GDM1 (cell line): Measurements from ENCODE around the gene UIMC1.

Experiments used
- DNase-seq: peaks from one replicate; lab custom pipeline; 2025; lab: John Stamatoyannopoulos, UW

UIMC1 gene

DNA sequence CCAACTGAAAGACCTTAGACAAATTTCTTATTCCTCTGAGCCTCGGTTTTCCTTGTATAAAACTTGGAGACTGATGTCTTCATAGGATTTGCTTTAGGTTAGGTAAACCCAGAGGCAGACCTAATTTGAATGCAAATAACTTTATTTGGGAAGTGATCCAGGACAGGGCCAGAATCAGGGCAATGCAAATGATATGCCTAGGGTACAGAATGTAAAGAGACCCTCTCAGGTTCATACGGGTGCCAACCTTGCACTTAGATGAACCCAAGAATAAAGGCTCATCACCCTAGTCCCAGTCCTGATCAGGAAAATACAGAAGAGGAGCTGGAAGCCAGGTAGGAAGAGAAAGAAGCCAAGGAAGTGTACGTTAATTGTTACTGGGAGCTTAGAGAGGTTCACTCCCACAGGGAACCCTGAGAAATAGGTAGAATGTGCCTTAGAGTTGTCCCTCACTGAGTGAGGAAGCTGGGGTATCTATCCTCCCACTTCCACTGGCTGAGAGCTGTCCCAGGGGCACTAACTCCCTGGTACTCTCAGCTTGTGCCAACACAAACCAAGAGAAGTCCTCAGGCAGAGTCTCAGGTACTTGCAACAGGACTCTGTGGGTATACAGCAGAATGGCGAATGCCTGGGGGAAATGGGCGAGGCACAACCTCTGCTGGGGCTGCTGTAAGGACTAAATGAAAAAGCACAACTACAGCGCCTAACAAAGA is 104.3 kb downstream of the UIMC1 start:
- no peak for DNase-seq

DNA sequence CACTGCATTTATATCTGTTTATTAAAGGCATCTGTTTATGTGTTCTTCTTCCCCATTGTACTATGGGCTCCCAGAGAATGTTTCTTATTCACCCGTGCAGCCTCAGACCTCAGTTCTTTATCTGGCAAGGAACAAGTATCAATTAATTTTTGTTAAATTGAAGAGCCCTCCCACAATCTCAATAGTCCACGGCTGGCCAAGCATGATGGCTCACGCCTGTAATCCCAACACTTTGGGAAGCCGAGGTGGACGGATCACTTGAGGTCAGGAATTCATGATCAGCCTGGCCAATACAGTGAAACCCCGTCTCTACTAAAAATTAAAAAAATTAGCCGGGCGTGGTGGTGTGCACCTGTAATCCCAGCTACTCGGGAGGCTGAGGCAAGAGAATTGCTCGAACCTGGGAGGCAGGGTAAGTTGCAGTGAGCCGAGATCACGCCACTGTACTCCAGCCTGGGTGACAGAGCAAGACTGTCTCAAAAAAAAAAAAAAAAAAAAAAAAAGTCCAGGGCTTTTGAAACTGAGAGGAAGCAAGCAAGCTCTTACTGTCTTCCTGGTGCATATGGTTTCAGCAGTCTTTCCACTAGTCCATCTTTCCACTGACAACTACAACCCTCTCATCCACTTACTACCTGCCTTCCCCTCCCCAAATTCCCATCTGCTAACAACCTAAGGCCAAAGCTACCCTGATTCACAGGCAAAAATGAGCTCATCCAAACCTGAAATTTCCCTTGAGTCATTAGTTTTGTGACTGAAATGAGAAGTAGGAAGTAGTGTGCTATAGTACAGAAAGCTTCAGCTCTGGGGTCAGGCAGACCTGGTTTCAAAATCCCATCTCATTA is 105.1 kb downstream of the UIMC1 start:
- no peak for DNase-seq

- no peak for DNase-seq
These were observed 105.8 kb downstream of the UIMC1 start for GRCh38 chr5:176900780-176901204.

- DNase-seq: no peak
These were observed 106.4 kb downstream of the UIMC1 start for GRCh38 chr5:176899946-176900779.

GRCh38 chr5:176899296-176899891 is 107.2 kb downstream of the UIMC1 start, which contains the start of gene HK3:
Gene HK3 (minus strand): TSS chr5:176899346. CDS start chr5:176896159, 3,187 bp downstream.
- DNase-seq: peak; percentile 14

GRCh38 chr5:176897263-176897662 is 109.3 kb downstream of the UIMC1 start:
- DNase-seq: no peak

GRCh38 chr5:176895831-176896230 is 110.7 kb downstream of the UIMC1 start:
- no peak for DNase-seq

GRCh38 chr5:176894298-176894697 is 112.3 kb downstream of the UIMC1 start:
- DNase-seq: no peak

DNA sequence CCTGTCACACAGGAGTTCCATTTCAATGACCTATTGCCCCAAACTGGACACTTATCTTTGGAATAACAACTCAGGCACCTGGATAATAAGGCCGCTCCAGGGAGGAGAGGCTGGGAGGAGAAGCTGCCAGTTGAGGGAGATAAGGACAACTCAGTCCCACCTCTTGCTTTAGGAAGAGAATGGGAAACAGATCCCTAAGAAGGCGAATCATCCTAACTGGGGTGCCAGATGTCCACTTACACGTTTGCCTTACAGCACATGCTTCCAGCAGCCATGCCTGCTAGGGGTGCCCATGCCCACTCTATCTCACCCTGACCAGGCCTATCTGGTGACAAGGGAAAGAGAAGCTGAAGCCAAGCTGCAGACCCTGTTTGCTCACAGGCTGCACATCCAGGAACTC is 113.9 kb downstream of the UIMC1 start:
- DNase-seq: no peak

GRCh38 chr5:176891331-176891958 is 115.1 kb downstream of the UIMC1 start:
- DNase-seq: no peak

DNA sequence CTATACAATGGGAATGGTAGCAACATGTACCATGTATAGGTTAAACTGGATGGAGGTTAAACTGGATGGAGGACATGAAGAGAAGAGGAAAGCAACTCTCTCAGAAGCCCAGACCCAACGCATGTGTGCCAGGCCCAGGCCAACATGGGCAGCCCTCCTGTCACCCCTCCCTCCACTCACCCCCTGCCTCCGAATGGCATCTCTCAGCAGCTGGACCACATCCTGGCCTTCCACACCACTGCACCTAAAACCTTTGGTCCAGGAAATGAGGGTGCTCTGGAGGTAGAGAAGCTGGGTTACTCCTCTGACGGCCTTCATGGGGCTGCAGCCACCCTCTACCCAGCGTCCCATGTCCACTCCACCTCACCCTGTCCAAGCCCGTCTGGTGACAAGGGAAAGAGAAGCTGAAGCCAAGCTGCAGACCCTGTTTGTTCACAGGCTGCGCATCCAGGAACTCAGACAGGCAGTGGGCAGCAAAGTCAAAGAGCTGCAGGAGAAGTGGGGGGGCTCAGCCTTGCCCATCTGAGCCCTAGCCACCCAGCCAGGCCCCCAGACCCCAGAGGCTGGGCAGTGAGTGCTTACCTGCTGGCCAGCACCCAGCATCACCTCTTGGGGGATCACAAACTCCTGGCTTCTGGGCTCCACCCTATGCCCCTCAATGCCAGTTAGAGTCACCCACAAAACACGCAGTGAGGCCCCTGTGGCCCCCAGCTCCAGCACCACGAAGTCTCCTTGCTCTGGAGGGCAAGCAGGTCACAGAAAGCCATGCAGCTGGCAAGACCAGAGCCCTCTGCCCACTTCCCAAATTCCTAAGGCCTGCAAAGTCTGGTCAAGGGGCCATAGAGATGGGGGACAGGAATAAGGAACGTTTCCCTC is 115.9 kb downstream of the UIMC1 start:
- no peak for DNase-seq

GRCh38 chr5:176889321-176890280 is 117.0 kb downstream of the UIMC1 start:
- no peak for DNase-seq

GRCh38 chr5:176888865-176889165 is 117.8 kb downstream of the UIMC1 start:
- DNase-seq: no peak

- no peak for DNase-seq
These were observed 118.3 kb downstream of the UIMC1 start for GRCh38 chr5:176888016-176888864.

GRCh38 chr5:176887252-176887849 is 119.2 kb downstream of the UIMC1 start:
- DNase-seq: no peak

DNA sequence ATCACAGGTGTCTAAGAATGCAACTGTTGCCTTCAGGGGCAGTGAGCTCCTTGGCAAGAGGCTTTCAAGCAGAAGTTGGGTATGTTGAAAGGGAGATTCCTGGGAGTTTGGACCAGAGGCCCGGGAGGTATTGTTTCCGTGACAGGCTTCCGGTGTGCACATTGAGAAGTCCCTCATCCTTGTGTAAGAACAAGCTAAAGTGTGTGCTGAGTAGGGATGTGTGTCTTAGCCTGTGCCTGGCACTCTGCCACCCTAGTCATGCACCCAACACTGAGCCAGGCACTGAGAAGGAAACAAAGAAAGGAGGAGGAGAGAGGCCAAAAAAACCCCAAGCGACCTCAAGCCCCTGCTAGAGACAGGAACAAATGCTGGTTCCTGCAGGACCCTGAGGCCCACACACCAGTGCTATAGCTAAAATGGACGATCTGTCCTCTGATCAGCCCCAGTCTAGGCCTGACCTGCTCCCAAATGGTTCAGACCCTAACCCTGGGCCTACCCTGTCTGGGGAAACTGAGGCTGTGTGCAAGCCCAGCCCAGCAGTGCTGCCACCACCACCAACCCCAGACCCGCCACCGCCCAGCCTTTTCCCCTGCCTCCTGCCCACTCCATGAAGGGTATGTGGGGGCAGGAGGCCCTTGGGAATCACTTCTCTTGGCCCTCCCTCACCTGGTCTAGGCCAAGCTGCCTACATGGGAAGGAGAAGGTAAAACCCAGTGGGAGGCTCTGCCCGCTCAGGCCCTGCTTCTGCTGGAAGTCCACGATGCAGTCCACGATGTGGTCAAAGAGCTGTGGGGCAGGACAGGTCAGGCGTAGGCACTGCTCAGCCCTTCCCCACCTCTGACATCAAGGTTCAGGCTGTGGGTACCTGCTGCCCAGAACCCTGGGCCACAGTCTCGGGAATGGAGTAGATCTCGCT is 120.0 kb downstream of the UIMC1 start:
- no peak for DNase-seq

- no peak for DNase-seq
These were observed 122.0 kb downstream of the UIMC1 start for GRCh38 chr5:176884571-176884890.
